ENCODE data around the gene DEGS2. TPM values are rescaled to one million over a fixed set of nuclear protein-coding genes. Genes with fewer than 3 reads are reported as not detected.
A peak's percentile ranks its signal among the peaks of the same experiment; 100 is the strongest.

DEGS2 gene
- total RNA-seq, 1 donor from 2014 or later = 0.06 TPM

GRCh38 chr14:100105357-100106169 lies 53.9 kb downstream of the DEGS2 start:
- no peak overlapping the region for H3K4me3 ChIP-seq (ENCODE audit: low read depth, low read length)
- no peak for DNase-seq (ENCODE audit: low read depth)
- TF ChIP-seq CTCF (conservative IDR thresholded peaks at IDR 0.05; ENCODE audit: low read depth, low read length) = no peak

DNA sequence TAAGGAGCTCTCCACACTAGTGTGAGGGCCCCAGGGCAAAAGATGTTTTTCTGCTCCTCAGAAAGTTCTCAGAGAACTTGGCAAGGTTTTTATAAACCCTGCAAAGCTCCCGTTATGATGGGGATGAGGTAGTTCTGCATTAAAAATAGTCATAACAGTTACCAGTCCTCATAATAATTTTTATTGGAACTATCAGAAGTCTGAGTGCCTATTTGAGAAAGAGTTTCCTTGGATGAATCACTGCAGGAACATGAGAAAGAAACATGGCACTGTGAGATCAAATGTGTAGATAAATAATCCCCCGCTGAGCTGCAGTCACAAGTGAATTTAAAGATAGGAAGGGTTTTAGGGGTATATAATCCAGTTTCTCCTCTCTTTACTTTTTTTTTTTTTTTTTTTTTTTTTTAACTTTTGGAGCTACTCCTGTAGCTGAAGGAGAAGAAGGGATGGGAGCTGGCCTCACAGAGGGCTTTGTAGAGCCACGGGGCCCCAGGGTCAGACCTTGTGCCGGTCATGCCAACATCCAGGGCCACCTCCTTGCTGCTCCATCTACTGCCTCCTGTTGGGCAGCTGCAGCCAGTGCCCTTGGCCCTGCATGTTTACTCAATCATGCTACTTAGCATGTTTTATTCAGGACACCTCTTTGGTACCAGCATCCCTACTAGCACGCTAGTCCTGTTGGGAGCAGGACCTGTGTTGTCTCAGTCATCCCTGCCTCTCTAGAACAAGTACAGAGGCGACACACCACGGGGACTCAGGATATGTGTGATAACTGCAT lies 54.7 kb downstream of the DEGS2 start:
- TF ChIP-seq CTCF (conservative IDR thresholded peaks at IDR 0.05; ENCODE audit: low read depth, low read length) = peak; percentile 30
- H3K4me3 ChIP-seq (ENCODE audit: low read depth, low read length) = no peak overlapping the region
- no peak for DNase-seq (ENCODE audit: low read depth)

- TF ChIP-seq CTCF (conservative IDR thresholded peaks at IDR 0.05; ENCODE audit: low read depth, low read length) = no peak
- H3K4me3 ChIP-seq (ENCODE audit: low read depth, low read length) = no peak overlapping the region
- no peak for DNase-seq (ENCODE audit: low read depth)
Observed at GRCh38 chr14:100104006-100104352, 55.5 kb downstream of the DEGS2 start.

DNA sequence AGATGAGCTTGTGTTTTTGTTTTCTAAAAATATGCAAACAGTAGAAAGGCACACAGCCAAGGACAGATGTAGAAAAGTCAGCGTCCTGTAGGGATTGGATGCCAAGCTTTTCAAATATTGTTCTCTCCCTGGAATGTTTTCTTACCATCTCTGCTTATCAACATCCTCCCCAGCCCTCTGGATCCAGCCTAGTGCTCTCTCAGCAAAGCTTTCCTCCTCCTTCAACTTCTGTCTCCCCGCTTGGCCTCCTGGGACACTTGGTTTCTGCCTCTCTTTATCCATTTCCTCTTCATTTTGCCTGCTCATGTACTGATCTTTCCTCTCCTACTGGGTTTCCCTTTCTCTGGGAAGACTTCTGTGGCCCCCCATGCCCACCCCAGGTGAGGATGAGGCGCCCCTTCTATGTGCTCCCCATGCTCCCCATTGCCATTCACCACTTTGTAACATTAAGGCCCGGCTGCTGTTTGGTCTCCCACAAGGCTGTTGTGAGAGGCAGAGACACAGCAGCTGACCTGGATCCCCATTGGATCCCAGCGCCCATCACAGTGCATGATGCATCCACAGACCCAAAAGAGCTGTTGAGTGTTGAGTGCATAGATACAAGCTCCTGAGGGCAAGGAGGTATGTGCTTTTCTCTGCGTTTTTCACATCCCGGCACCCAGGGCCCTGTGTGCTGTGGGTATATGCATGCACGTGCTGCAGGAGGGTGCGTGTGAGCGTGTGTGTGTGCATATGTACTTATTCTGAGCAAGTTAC lies 56.0 kb downstream of the DEGS2 start:
- DNase-seq (ENCODE audit: low read depth) = no peak
- H3K4me3 ChIP-seq (ENCODE audit: low read depth, low read length) = no peak overlapping the region
- TF ChIP-seq CTCF (conservative IDR thresholded peaks at IDR 0.05; ENCODE audit: low read depth, low read length) = no peak

- TF ChIP-seq CTCF (conservative IDR thresholded peaks at IDR 0.05; ENCODE audit: low read depth, low read length) = no peak
- DNase-seq (ENCODE audit: low read depth) = no peak
- H3K4me3 ChIP-seq (ENCODE audit: low read depth, low read length) = no peak overlapping the region
Observed at GRCh38 chr14:100102156-100102785, 57.2 kb downstream of the DEGS2 start.

DNA sequence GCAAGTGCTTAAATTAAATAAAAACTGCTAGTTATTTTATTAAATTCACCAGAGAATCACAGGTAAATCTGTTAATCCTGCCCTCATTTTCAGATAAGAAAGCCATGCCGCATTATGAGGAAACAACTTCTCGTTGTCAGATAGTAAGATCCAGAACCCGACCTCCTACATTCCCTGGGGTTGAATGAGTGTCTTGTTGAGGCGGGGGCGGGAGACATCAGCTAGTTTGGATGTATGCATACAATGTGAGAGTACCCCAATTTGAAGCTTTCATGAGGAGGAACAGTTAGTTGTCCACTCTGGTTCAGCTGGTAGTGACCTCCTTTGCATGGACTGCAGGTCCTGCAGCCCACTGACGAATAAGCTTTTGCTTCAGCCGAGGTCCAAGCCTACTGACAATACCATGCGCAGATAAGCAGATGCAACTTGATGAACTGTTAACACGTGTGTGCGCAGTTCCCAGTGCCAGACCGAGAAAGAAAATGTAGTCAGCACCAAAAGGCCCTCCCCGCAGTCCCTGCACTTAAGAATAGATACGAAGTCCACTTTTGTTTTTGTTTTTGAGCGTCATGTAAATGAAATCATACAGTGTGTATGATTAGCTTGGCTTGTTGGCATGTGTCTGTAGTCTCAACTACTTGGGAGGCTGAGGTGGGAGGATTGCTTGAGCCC lies 59.3 kb downstream of the DEGS2 start:
- DNase-seq (ENCODE audit: low read depth) = no peak
- no peak overlapping the region for H3K4me3 ChIP-seq (ENCODE audit: low read depth, low read length)
- TF ChIP-seq CTCF (conservative IDR thresholded peaks at IDR 0.05; ENCODE audit: low read depth, low read length) = no peak
